ENCODE measurements around the gene CIB2. TPM values are rescaled to one million over a fixed set of nuclear protein-coding genes. Genes with fewer than 3 reads are reported as not detected.

CIB2 gene
- total RNA-seq, 1 donor from 2014 or later, result 27.6 TPM

- H3K27me3 Mint-ChIP-seq (ENCODE audit: low read depth), result no peaks in the 10 kb centered on the region
- peaks cover 5% of the 10 kb centered on the region for H3K36me3 Mint-ChIP-seq
- no peak overlapping the region for H3K27ac Mint-ChIP-seq
- TF ChIP-seq CTCF (IDR thresholded peaks at IDR 0.05; ENCODE audit: unreplicated experiment), result no peak
- H3K9me3 Mint-ChIP-seq, result no peaks in the 10 kb centered on the region
- H3K4me1 Mint-ChIP-seq, result no peaks in the 10 kb centered on the region
- DNase-seq (ENCODE audit: low spot score in 2 of 2, unreplicated experiment in 2 of 2), result no peak
- H3K4me3 Mint-ChIP-seq, result no peak overlapping the region
Measured at GRCh38 chr15:78110916-78111475, 20.2 kb downstream of the CIB2 start.

GRCh38 chr15:78110096-78110495 lies 21.1 kb downstream of the CIB2 start:
- no peak for TF ChIP-seq CTCF (IDR thresholded peaks at IDR 0.05; ENCODE audit: unreplicated experiment)
- no peak for DNase-seq (ENCODE audit: low spot score in 2 of 2, unreplicated experiment in 2 of 2)
- no peaks in the 10 kb centered on the region for H3K27me3 Mint-ChIP-seq (ENCODE audit: low read depth)
- no peak overlapping the region for H3K27ac Mint-ChIP-seq
- H3K36me3 Mint-ChIP-seq, result peaks cover 5% of the 10 kb centered on the region
- H3K4me1 Mint-ChIP-seq, result no peaks in the 10 kb centered on the region
- H3K9me3 Mint-ChIP-seq, result no peaks in the 10 kb centered on the region
- H3K4me3 Mint-ChIP-seq, result no peak overlapping the region

- TF ChIP-seq CTCF (IDR thresholded peaks at IDR 0.05; ENCODE audit: unreplicated experiment), result no peak
- DNase-seq (ENCODE audit: low spot score in 2 of 2, unreplicated experiment in 2 of 2), result no peak
Measured at GRCh38 chr15:78109156-78109555, 22.1 kb downstream of the CIB2 start.

GRCh38 chr15:78108300-78109084 lies 22.8 kb downstream of the CIB2 start:
- Mint-ChIP-seq H3K27ac (no peak overlapping the region), H3K36me3 (peaks cover 5% of the 10 kb centered on the region), H3K9me3 (no peaks in the 10 kb centered on the region), H3K4me1 (no peaks in the 10 kb centered on the region), H3K27me3 (ENCODE audit: low read depth) (no peaks in the 10 kb centered on the region), H3K4me3 (no peak overlapping the region)
- peak; percentile 81 for TF ChIP-seq CTCF (IDR thresholded peaks at IDR 0.05; ENCODE audit: unreplicated experiment)
- peak; percentile 57 to 77 for DNase-seq (ENCODE audit: low spot score in 2 of 2, unreplicated experiment in 2 of 2)

More at GRCh38 chr15:78109156-78109555, 22.1 kb downstream of the CIB2 start:
- Mint-ChIP-seq H3K9me3 (no peaks in the 10 kb centered on the region), H3K4me1 (no peaks in the 10 kb centered on the region), H3K4me3 (no peak overlapping the region), H3K27me3 (ENCODE audit: low read depth) (no peaks in the 10 kb centered on the region), H3K36me3 (peaks cover 5% of the 10 kb centered on the region), H3K27ac (no peak overlapping the region)

- no peak overlapping the region for H3K27ac Mint-ChIP-seq
- H3K36me3 Mint-ChIP-seq, result peaks cover 5% of the 10 kb centered on the region
- no peak for TF ChIP-seq CTCF (IDR thresholded peaks at IDR 0.05; ENCODE audit: unreplicated experiment)
- no peaks in the 10 kb centered on the region for H3K9me3 Mint-ChIP-seq
- no peaks in the 10 kb centered on the region for H3K27me3 Mint-ChIP-seq (ENCODE audit: low read depth)
- H3K4me3 Mint-ChIP-seq, result no peak overlapping the region
- H3K4me1 Mint-ChIP-seq, result no peaks in the 10 kb centered on the region
- DNase-seq (ENCODE audit: low spot score in 2 of 2, unreplicated experiment in 2 of 2), result no peak
Measured at GRCh38 chr15:78107471-78107870, 23.8 kb downstream of the CIB2 start.
